Breast epithelium (tissue), 3 donors: ENCODE data around the gene RNASE2.
"Not testable (repeated sequence)": the region's sequence is repeated elsewhere in the genome, so short reads cannot be mapped to it uniquely, and the experiment has no call there.

Source experiments
- CTCF ChIP-seq, 3 donors: fragments of 450-650 bp; IDR thresholded peaks; one replicate each; pipeline ENCODE4 v1.5.1; 2016 to 2017; ENCODE audit warnings: antibody characterized with exemption in 3 of 3, mild to moderate bottlenecking in 3 of 3, moderate library complexity in 3 of 3
- POLR2A ChIP-seq: fragments of 450-650 bp; IDR thresholded peaks from one replicate; pipeline ENCODE4 v1.6.1; 2016; ENCODE audit warnings: antibody characterized with exemption, mild to moderate bottlenecking, moderate library complexity
- POLR2AphosphoS5 ChIP-seq, 3 donors: sonication (generic); formaldehyde crosslinking; IDR thresholded peaks; one replicate each; pipeline ENCODE4 v1.6.1; 2017; ENCODE audit warnings: antibody characterized with exemption in 3 of 3

- not testable (repeated sequence) for TF ChIP-seq CTCF (IDR thresholded peaks at IDR 0.05); POLR2AphosphoS5 (IDR thresholded peaks at IDR 0.05); POLR2A
Measured at GRCh38 chr14:20955538-20955873, 219 bp downstream of the RNASE2 start.
